ENCODE results near the gene BOLA1. TPM values are rescaled to one million over a fixed set of nuclear protein-coding genes. Genes with fewer than 3 reads are reported as not detected.

Gene BOLA1
- total and polyA plus RNA-seq, 2 of the 13 experiments (the other 11 are each of a cell fraction or from before 2014, with no cell fraction given), result 3.2 to 4.2 TPM

DNA sequence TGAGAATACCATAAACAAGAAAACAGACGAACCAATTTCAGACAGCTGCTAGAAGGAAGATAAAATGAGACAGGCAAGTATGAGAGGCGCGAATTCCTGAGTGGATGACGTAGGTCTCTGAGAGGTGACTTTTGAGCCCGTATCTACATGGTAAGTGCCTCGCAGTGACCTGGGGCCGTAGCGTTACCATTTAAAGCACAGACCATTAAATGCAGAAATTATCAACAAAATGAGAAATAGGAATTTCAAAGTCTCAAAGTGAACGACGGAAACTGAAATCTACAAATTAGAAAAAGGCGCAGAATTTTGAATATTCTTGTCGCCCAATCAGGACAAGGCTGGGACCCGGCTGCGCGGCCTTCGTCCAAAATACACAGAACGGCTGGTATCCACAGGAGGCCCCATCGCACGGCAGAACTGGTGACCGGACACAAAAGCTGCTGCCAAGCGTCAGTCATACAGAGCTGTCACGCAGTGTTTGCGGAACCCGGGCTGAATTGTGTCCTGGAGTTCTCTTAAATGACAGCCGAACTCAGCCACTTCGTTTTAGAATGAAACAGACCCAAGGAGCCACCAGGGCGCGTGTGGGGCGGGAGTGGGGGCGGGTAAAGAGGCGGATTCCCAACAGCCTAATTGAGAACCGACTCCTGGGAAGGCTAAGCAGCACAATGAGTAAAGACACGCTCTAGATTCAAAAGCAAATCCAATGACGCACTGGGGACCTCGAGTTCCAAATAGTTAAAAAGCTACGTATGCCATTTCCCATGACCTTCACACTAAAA is 13.8 kb upstream of the BOLA1 start (continued):
- TF ChIP-seq, protein P1, sequence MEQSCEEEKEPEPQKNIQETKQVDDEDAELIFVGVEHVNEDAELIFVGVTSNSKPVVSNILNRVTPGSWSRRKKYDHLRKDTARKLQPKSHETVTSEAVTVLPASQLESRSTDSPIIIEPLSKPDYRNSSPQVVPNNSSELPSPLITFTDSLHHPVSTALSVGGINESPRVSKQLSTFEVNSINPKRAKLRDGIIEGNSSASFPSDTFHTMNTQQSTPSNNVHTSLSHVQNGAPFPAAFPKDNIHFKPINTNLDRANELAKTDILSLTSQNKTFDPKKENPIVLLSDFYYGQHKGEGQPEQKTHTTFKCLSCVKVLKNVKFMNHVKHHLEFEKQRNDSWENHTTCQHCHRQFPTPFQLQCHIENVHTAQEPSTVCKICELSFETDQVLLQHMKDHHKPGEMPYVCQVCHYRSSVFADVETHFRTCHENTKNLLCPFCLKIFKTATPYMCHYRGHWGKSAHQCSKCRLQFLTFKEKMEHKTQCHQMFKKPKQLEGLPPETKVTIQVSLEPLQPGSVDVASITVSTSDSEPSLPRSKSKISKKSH (CRISPR knock-in tag; IDR thresholded peaks at IDR 0.05; ENCODE audit: borderline replicate concordance), result 0 out of 2 replicates have a peak, but pooled peaks have one; percentile 13
- no peak for TF ChIP-seq NONO (IDR thresholded peaks at IDR 0.05)
- peak; percentile 73 for TF ChIP-seq NONO (CRISPR knock-in tag; conservative IDR thresholded peaks at IDR 0.05)
- TF ChIP-seq, protein P2, sequence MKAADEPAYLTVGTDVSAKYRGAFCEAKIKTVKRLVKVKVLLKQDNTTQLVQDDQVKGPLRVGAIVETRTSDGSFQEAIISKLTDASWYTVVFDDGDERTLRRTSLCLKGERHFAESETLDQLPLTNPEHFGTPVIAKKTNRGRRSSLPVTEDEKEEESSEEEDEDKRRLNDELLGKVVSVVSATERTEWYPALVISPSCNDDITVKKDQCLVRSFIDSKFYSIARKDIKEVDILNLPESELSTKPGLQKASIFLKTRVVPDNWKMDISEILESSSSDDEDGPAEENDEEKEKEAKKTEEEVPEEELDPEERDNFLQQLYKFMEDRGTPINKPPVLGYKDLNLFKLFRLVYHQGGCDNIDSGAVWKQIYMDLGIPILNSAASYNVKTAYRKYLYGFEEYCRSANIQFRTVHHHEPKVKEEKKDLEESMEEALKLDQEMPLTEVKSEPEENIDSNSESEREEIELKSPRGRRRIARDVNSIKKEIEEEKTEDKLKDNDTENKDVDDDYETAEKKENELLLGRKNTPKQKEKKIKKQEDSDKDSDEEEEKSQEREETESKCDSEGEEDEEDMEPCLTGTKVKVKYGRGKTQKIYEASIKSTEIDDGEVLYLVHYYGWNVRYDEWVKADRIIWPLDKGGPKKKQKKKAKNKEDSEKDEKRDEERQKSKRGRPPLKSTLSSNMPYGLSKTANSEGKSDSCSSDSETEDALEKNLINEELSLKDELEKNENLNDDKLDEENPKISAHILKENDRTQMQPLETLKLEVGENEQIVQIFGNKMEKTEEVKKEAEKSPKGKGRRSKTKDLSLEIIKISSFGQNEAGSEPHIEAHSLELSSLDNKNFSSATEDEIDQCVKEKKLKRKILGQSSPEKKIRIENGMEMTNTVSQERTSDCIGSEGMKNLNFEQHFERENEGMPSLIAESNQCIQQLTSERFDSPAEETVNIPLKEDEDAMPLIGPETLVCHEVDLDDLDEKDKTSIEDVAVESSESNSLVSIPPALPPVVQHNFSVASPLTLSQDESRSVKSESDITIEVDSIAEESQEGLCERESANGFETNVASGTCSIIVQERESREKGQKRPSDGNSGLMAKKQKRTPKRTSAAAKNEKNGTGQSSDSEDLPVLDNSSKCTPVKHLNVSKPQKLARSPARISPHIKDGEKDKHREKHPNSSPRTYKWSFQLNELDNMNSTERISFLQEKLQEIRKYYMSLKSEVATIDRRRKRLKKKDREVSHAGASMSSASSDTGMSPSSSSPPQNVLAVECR (CRISPR knock-in tag; IDR thresholded peaks at IDR 0.05; ENCODE audit: borderline replicate concordance), result peak; percentile 14; the same call in 1 of the 2 replicates
- 0 out of 2 replicates have a peak, but pooled peaks have one; percentile 36 for TF ChIP-seq ZNF354B (CRISPR knock-in tag; IDR thresholded peaks at IDR 0.05)
- no peak for TF ChIP-seq SALL2 (CRISPR knock-in tag; IDR thresholded peaks at IDR 0.05)
- TF ChIP-seq ZNF577 (CRISPR knock-in tag; IDR thresholded peaks at IDR 0.05; ENCODE audit: borderline replicate concordance, low read depth), result no peak
- peak; percentile 80; the same call in 1 of the 2 replicates for TF ChIP-seq ZNF816 (CRISPR knock-in tag; IDR thresholded peaks at IDR 0.05; ENCODE audit: borderline replicate concordance)
- peak; percentile 86 for TF ChIP-seq POLR2G (IDR thresholded peaks at IDR 0.05; ENCODE audit: low read depth, low read length)
- TF ChIP-seq NKX3-1 (CRISPR knock-in tag; IDR thresholded peaks at IDR 0.05), result no peak
- TF ChIP-seq, protein P3, sequence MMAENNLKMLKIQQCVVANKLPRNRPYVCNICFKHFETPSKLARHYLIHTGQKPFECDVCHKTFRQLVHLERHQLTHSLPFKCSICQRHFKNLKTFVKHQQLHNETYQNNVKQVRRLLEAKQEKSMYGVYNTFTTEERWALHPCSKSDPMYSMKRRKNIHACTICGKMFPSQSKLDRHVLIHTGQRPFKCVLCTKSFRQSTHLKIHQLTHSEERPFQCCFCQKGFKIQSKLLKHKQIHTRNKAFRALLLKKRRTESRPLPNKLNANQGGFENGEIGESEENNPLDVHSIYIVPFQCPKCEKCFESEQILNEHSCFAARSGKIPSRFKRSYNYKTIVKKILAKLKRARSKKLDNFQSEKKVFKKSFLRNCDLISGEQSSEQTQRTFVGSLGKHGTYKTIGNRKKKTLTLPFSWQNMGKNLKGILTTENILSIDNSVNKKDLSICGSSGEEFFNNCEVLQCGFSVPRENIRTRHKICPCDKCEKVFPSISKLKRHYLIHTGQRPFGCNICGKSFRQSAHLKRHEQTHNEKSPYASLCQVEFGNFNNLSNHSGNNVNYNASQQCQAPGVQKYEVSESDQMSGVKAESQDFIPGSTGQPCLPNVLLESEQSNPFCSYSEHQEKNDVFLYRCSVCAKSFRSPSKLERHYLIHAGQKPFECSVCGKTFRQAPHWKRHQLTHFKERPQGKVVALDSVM (CRISPR knock-in tag; IDR thresholded peaks at IDR 0.05), result 0 out of 2 replicates have a peak, but pooled peaks have one; percentile 4
- TF ChIP-seq ZNF234 (CRISPR knock-in tag; conservative IDR thresholded peaks at IDR 0.05), result no peak
- no peak for TF ChIP-seq SMARCC2 (IDR thresholded peaks at IDR 0.05)
- TF ChIP-seq ZNF773 (CRISPR knock-in tag; IDR thresholded peaks at IDR 0.05; ENCODE audit: borderline replicate concordance), result no peak
- TF ChIP-seq ZNF552 (CRISPR knock-in tag; IDR thresholded peaks at IDR 0.05; ENCODE audit: borderline replicate concordance), result no peak
- TF ChIP-seq, protein P4, sequence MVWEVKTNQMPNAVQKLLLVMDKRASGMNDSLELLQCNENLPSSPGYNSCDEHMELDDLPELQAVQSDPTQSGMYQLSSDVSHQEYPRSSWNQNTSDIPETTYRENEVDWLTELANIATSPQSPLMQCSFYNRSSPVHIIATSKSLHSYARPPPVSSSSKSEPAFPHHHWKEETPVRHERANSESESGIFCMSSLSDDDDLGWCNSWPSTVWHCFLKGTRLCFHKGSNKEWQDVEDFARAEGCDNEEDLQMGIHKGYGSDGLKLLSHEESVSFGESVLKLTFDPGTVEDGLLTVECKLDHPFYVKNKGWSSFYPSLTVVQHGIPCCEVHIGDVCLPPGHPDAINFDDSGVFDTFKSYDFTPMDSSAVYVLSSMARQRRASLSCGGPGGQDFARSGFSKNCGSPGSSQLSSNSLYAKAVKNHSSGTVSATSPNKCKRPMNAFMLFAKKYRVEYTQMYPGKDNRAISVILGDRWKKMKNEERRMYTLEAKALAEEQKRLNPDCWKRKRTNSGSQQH (CRISPR knock-in tag; IDR thresholded peaks at IDR 0.05; ENCODE audit: low read depth), result no peak
- TF ChIP-seq ZNF883 (CRISPR knock-in tag; IDR thresholded peaks at IDR 0.05; ENCODE audit: not compliant biosample characterization), result peak; percentile 38
- TF ChIP-seq SMAD3 (CRISPR knock-in tag; IDR thresholded peaks at IDR 0.05), result no peak
- no peak for TF ChIP-seq HOXD1 (CRISPR knock-in tag; IDR thresholded peaks at IDR 0.05)
- no peak for TF ChIP-seq BORCS8-MEF2B (CRISPR knock-in tag; IDR thresholded peaks at IDR 0.05)

Data from HepG2 (cell line).